ENCODE results near the gene VAV3. TPM values are rescaled to one million over a fixed set of nuclear protein-coding genes. Genes with fewer than 3 reads are reported as not detected.

Gene VAV3
- polyA plus RNA-seq, 1 of the 3 experiments (the other 2 are of a cell fraction), result not detected

GRCh38 chr1:107974090-107974489, 9.1 kb upstream of the VAV3 start:
- H3K4me1 ChIP-seq (ENCODE audit: control insufficient read depth in 1 of 2, insufficient read depth in 2 of 2, low read depth in 1 of 2, low read length in 1 of 2), result no peaks in the 10 kb centered on the region
- no peaks in the 10 kb centered on the region for H3K9me3 ChIP-seq
- no peak overlapping the region for H3K9ac ChIP-seq
- TF ChIP-seq FOSL2 (IDR thresholded peaks at IDR 0.05; ENCODE audit: borderline replicate concordance, low read depth), result no peak
- TF ChIP-seq FOXM1 (IDR thresholded peaks at IDR 0.05; ENCODE audit: low read depth), result no peak
- no peak for TF ChIP-seq USF2 (IDR thresholded peaks at IDR 0.05; ENCODE audit: borderline replicate concordance, low read depth, low read length)
- no peak for TF ChIP-seq USF1 (IDR thresholded peaks at IDR 0.05; ENCODE audit: borderline replicate concordance, low read depth)
- no peak for TF ChIP-seq NRF1 (IDR thresholded peaks at IDR 0.05; ENCODE audit: low read depth, low read length)
- no peak for TF ChIP-seq RCOR1 (IDR thresholded peaks at IDR 0.05; ENCODE audit: low read length)
- no peak for TF ChIP-seq GATA2 (CRISPR knock-in tag; IDR thresholded peaks at IDR 0.05)
- no peak for TF ChIP-seq NFIC (IDR thresholded peaks at IDR 0.05; ENCODE audit: borderline replicate concordance)
- TF ChIP-seq ELF1 (IDR thresholded peaks at IDR 0.05), result no peak
- TF ChIP-seq TAF1 (IDR thresholded peaks at IDR 0.05; ENCODE audit: borderline replicate concordance, low read depth, low read length), result no peak
- TF ChIP-seq REST (IDR thresholded peaks at IDR 0.05; ENCODE audit: low read depth, low read length), result no peak
- no peaks in the 10 kb centered on the region for H3K27me3 ChIP-seq (ENCODE audit: insufficient read depth)
- POLR2A ChIA-PET, result no interaction called here
- no peak overlapping the region for H2AFZ ChIP-seq (ENCODE audit: low read depth)
- DNase-seq, result no peak
- H3K4me3 ChIP-seq (ENCODE audit: low read depth in 2 of 2, low read length in 1 of 2), result no peak overlapping the region
- no peak overlapping the region for H3K4me2 ChIP-seq
- no peaks in the 10 kb centered on the region for H3K79me2 ChIP-seq (ENCODE audit: insufficient read depth)
- CTCF ChIA-PET, result no interaction called here
- H4K20me1 ChIP-seq (ENCODE audit: insufficient read depth), result no peaks in the 10 kb centered on the region
- 17% methylated on average over 2 of the region's 2 CpGs for WGBS (ENCODE audit: low lambda C conversion rate)
- H3K36me3 ChIP-seq (replicated peaks in 1 of 2; ENCODE audit: control insufficient read depth in 1 of 2, insufficient read depth in 2 of 2, low read length in 1 of 2), result no peaks in the 10 kb centered on the region
- H3F3A ChIP-seq (replicated peaks; ENCODE audit: insufficient read depth), result no peaks in the 10 kb centered on the region
- H3K9me2 ChIP-seq, result no peaks in the 10 kb centered on the region
- no peak overlapping the region for H3K27ac ChIP-seq (ENCODE audit: low read depth in 2 of 2, low read length in 1 of 2)

GRCh38 chr1:107972391-107973180, 7.6 kb upstream of the VAV3 start:
- H3F3A ChIP-seq (replicated peaks; ENCODE audit: insufficient read depth), result no peaks in the 10 kb centered on the region
- H3K4me2 ChIP-seq, result no peak overlapping the region
- H4K20me1 ChIP-seq (ENCODE audit: insufficient read depth), result no peaks in the 10 kb centered on the region
- ChIA-PET CTCF (interaction anchor here (0.6 kb wide), 1 partner anchor 29 kb away, joined by 4 read pairs; no protein-coding TSS in a partner anchor), POLR2A (no interaction called here)
- no peaks in the 10 kb centered on the region for H3K36me3 ChIP-seq (replicated peaks in 1 of 2; ENCODE audit: control insufficient read depth in 1 of 2, insufficient read depth in 2 of 2, low read length in 1 of 2)
- no peak overlapping the region for H3K9ac ChIP-seq
- H3K4me1 ChIP-seq (ENCODE audit: control insufficient read depth in 1 of 2, insufficient read depth in 2 of 2, low read depth in 1 of 2, low read length in 1 of 2), result no peaks in the 10 kb centered on the region
- H3K79me2 ChIP-seq (ENCODE audit: insufficient read depth), result no peaks in the 10 kb centered on the region
- no peaks in the 10 kb centered on the region for H3K9me2 ChIP-seq
- H2AFZ ChIP-seq (ENCODE audit: low read depth), result no peak overlapping the region
- DNase-seq, result no peak
- H3K27ac ChIP-seq (ENCODE audit: low read depth in 2 of 2, low read length in 1 of 2), result no peak overlapping the region
- TF ChIP-seq RFX5 (IDR thresholded peaks at IDR 0.05; ENCODE audit: low read length) (no peak), FOSL2 (IDR thresholded peaks at IDR 0.05; ENCODE audit: borderline replicate concordance, low read depth) (no peak), USF2 (IDR thresholded peaks at IDR 0.05; ENCODE audit: borderline replicate concordance, low read depth, low read length) (no peak), RXRA (IDR thresholded peaks at IDR 0.05; ENCODE audit: borderline replicate concordance, low read depth) (no peak), TAF1 (IDR thresholded peaks at IDR 0.05; ENCODE audit: borderline replicate concordance, low read depth, low read length) (no peak), ELF1 (IDR thresholded peaks at IDR 0.05) (no peak), GATA2 (CRISPR knock-in tag; IDR thresholded peaks at IDR 0.05) (no peak)
- no peak overlapping the region for H3K4me3 ChIP-seq (ENCODE audit: low read depth in 2 of 2, low read length in 1 of 2)
- H3K27me3 ChIP-seq (ENCODE audit: insufficient read depth), result no peaks in the 10 kb centered on the region
- H3K9me3 ChIP-seq, result no peaks in the 10 kb centered on the region
- 18% methylated on average over 3 of the region's 3 CpGs for WGBS (ENCODE audit: low lambda C conversion rate)
